K562 (cell line): ENCODE data around the gene HS3ST4. TPM values are rescaled to one million over a fixed set of nuclear protein-coding genes. Genes with fewer than 3 reads are reported as not detected.

Experiments
- ATAC-seq: fragments of 200-7000 bp; cut with Tn5 transposase; 3 replicates; pipeline ENCODE4 v1.9.1; 2020; ENCODE audit warnings: moderate library complexity
- BruUV-seq: library from RNA; stranded (reverse); fragments of 400-500 nt; replicated peaks from 2 replicates; lab custom pipeline; 2021; lab: Mats Ljungman, UMichigan
- CTCF ChIA-PET: fragments of 300-600 bp; formaldehyde crosslinking; extraction: SDS; loops from one replicate; lab custom pipeline; 2021; ENCODE audit warnings: low intra/inter-chr PET ratio; lab: Yijun Ruan, JAX
- POLR2A ChIA-PET: fragments of 300-600, 350-650 bp; sonication (Branson Sonifier 250); formaldehyde crosslinking; extraction: SDS; loops from one replicate; lab custom pipeline; 2021; ENCODE audit warnings: antibody characterized with exemption, inconsistent platforms; lab: Yijun Ruan, JAX
- DNase-seq, 4 experiments: peaks; one replicate each; pipeline versions ENCODE4 v3.0.0 to v3.0.0-alpha.2; 2011 to 2018; ENCODE audit warnings: low spot score in 3 of 4, mixed read lengths in 3 of 4; ENCODE audit errors: extremely low read depth in 1 of 4
- FAIRE-seq: peaks from 2 replicates; lab custom pipeline; 2011; peaks lifted over from hg19 to GRCh38; lab: Jason Lieb, UNC
- H2AFZ ChIP-seq: 2 replicates; pipeline ENCODE4 v1.6.0; 2011; ENCODE audit warnings: low read depth, low read length, control low read depth, inconsistent platforms
- H3K27ac ChIP-seq: fragments of 200-600 bp; 3 replicates; pipeline ENCODE4 v1.8.0; 2011; ENCODE audit warnings: low read depth, mild to moderate bottlenecking, control low read depth, inconsistent platforms, low read length, moderate library complexity, mixed read lengths; ENCODE audit errors: extremely low read depth
- H3K27me3 ChIP-seq, 2 experiments: fragments of 300-600 bp in 1 of 2; 2 replicates in 1 of 2; 3 replicates in 1 of 2; pipeline versions ENCODE4 v1.6.0 to v1.8.0; 2011; ENCODE audit warnings: inconsistent platforms in 2 of 2, low read length in 2 of 2, mild to moderate bottlenecking in 1 of 2, mixed read lengths in 1 of 2, moderate library complexity in 1 of 2; ENCODE audit not compliant: control insufficient read depth in 2 of 2, insufficient read depth in 2 of 2
- H3K36me3 ChIP-seq: fragments of 300-600 bp; 3 replicates; pipeline ENCODE4 v1.8.0; 2011; ENCODE audit warnings: mild to moderate bottlenecking, low read length, inconsistent platforms; ENCODE audit not compliant: control insufficient read depth, insufficient read depth
- H3K4me1 ChIP-seq, 2 experiments: fragments of 200-600 bp in 1 of 2; replicated peaks in 1 of 2; 2 replicates in 1 of 2; 3 replicates in 1 of 2; pipeline versions ENCODE4 v1.5.1 to v1.8.0; 2011; ENCODE audit warnings: inconsistent platforms in 2 of 2, low read length in 2 of 2, mild to moderate bottlenecking in 1 of 2, mixed read lengths in 1 of 2, moderate library complexity in 1 of 2; ENCODE audit not compliant: control insufficient read depth in 2 of 2, insufficient read depth in 2 of 2
- H3K4me2 ChIP-seq: 2 replicates; pipeline ENCODE4 v1.6.1; 2011; ENCODE audit warnings: low read length, control low read depth, inconsistent platforms, mixed read lengths; ENCODE audit not compliant: insufficient read depth
- H3K4me3 ChIP-seq: fragments of 200-600 bp; sonication (generic), shearing (Covaris generic); 2 replicates; pipeline ENCODE4 v1.5.1; 2016; ENCODE audit warnings: control low read depth, inconsistent platforms
- H3K79me2 ChIP-seq: fragments of 200-600 bp; 3 replicates; pipeline ENCODE4 v1.8.0; 2011; ENCODE audit warnings: low read length, inconsistent platforms; ENCODE audit not compliant: control insufficient read depth, insufficient read depth
- H3K9ac ChIP-seq, 2 experiments: 2 replicates each; pipeline versions ENCODE4 v1.6.0 to v1.6.1; 2011; ENCODE audit warnings: low read depth in 2 of 2, low read length in 2 of 2, control low read depth in 1 of 2, inconsistent platforms in 1 of 2, mild to moderate bottlenecking in 1 of 2, mixed read lengths in 1 of 2; ENCODE audit not compliant: insufficient read depth in 1 of 2
- H3K9me1 ChIP-seq: one replicate; pipeline ENCODE4 v1.6.0; 2011; ENCODE audit warnings: inconsistent platforms, mild to moderate bottlenecking, low read length, moderate library complexity; ENCODE audit not compliant: control insufficient read depth, insufficient read depth
- H3K9me3 ChIP-seq: replicated peaks from 2 replicates; pipeline ENCODE4 v1.5.1; 2011; ENCODE audit warnings: low read depth, low read length, inconsistent platforms; ENCODE audit not compliant: control insufficient read depth, insufficient read depth
- H4K20me1 ChIP-seq: replicated peaks from 2 replicates; pipeline ENCODE4 v1.6.1; 2011; ENCODE audit warnings: low read length, inconsistent platforms, mixed read lengths; ENCODE audit not compliant: control insufficient read depth, insufficient read depth
- HCFC1 ChIP-seq: IDR thresholded peaks from 2 replicates; pipeline ENCODE4 v1.6.1; 2012; ENCODE audit warnings: low read depth, low read length, improper control_type of control experiment
- NFYB ChIP-seq: IDR thresholded peaks from 2 replicates; pipeline ENCODE4 v1.6.1; 2011; ENCODE audit warnings: mild to moderate bottlenecking, moderate library complexity; ENCODE audit not compliant: insufficient read length; ENCODE audit errors: extremely low read depth
- NR2C1 ChIP-seq, 2 experiments: fragments of 450-650 bp; IDR thresholded peaks; 2 replicates each; pipeline ENCODE4 v1.6.1; 2017; ENCODE audit warnings: mild to moderate bottlenecking in 2 of 2, antibody characterized with exemption in 1 of 2, inconsistent platforms in 1 of 2, missing compliant biosample characterization in 1 of 2, missing genetic modification characterization in 1 of 2
- WGBS: fragments of 100-300 bp; shearing (Covaris generic); methylation state at CpG from one replicate; pipeline ENCODE4 v1.1.6; 2016; ENCODE audit warnings: low coverage, mixed read lengths; ENCODE audit not compliant: insufficient coverage; ENCODE audit errors: missing lambda C conversion rate; 5-methylcytosine and 5-hydroxymethylcytosine counted together
- in situ Hi-C: fragments of 300-500 bp; cut with MboI; formaldehyde crosslinking; loops from 4 replicates; pipeline ENCODE4 v1.15.0; 2018; ENCODE audit warnings: inconsistent platforms, mixed read lengths
- intact Hi-C: fragments of 100-400 bp; cut with micrococcal nuclease; formaldehyde crosslinking; loops from 2 replicates; pipeline ENCODE4 v1.14.2; 2022
- polyA plus RNA-seq, 8 experiments: library from polyadenylated mRNA; depleted of rRNA in 4 of 8; stranded (reverse) in 5 of 8; unstranded in 3 of 8; fragments of >200 nt; fragmentation: Nextera tagmentation in 2 of 8; fragmentation: Illumina TruSeq in 1 of 8; extraction: Ambion mirVana in 2 of 8; extraction: Trizol in 1 of 8; gene quantifications; 2 replicates each; pipeline versions ENCODE4 v1.2.1 to v1.2.3, GENCODE V29; 2011 to 2014; ENCODE audit warnings: inconsistent platforms in 1 of 8, missing spikeins in 1 of 8
- total RNA-seq, 7 experiments: library from RNA; depleted of rRNA in 6 of 7; stranded (reverse); fragments of >200 nt in 6 of 7; fragmentation: Illumina TruSeq in 2 of 7; extraction: Trizol in 2 of 7; gene quantifications; 2 replicates each; pipeline versions ENCODE4 v1.2.1 to v1.2.3, GENCODE V29; 2011 to 2021; ENCODE audit warnings: low replicate concordance in 1 of 7
- TF ChIP-seq, protein P1 (sequence below), 2 experiments: fragments of 450-650 bp in 1 of 2; sonication (generic) in 1 of 2; formaldehyde crosslinking in 1 of 2; IDR thresholded peaks in 1 of 2; conservative IDR thresholded peaks in 1 of 2; 2 replicates each; pipeline versions ENCODE4 v1.6.1 to v1.8.1; 2016 to 2023; ENCODE audit warnings: mild to moderate bottlenecking in 2 of 2, moderate library complexity in 2 of 2, inconsistent platforms in 1 of 2, missing genetic modification reagents in 1 of 2

HS3ST4 gene
- total and polyA plus RNA-seq, 9 of the 15 experiments (the other 6 are each of a cell fraction or from before 2014, with no cell fraction given), result not detected

DNA sequence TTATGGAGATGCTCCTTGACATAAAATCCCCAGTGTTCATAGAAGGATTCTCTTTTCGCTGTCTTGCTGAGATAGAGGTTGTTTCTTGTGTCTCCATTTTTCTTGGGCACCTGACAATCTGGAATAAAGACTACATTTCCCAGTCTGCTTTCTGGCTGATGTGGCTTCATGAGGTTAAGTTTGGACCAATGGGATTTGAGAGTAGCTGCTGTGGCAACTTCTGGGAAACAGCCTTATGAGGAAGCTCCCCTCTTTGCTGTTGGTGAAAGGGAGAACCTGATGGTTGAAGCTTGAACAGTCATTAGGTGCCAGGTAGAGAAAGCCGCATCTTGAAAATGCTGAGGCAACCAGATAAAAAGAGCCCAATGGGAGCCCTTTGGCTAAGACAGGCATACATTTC lies 24.4 kb downstream of the HS3ST4 start:
- intact Hi-C loops, result no loop called here
- CTCF ChIA-PET, result no interaction called here
- POLR2A ChIA-PET, result no interaction called here
- no peaks in the 10 kb centered on the region for H3K36me3 ChIP-seq
- no peaks in the 10 kb centered on the region for H3K79me2 ChIP-seq
- TF ChIP-seq NR2C1 (IDR thresholded peaks at IDR 0.05), result no peak
- TF ChIP-seq NR2C1 (tag; IDR thresholded peaks at IDR 0.05), result peak; percentile 56; the same call in 1 of the 2 replicates
- TF ChIP-seq HCFC1, result peak; percentile 55
- TF ChIP-seq NFYB, result peak; percentile 7
- TF ChIP-seq, protein P1, sequence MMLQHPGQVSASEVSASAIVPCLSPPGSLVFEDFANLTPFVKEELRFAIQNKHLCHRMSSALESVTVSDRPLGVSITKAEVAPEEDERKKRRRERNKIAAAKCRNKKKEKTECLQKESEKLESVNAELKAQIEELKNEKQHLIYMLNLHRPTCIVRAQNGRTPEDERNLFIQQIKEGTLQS (IDR thresholded peaks at IDR 0.05), result no peak
- TF ChIP-seq, protein P1 (CRISPR knock-in tag; conservative IDR thresholded peaks at IDR 0.05), result no peak
- H3K27me3 ChIP-seq, result peaks cover 18 to 35% of the 10 kb centered on the region in 2 experiments
- H3K4me1 ChIP-seq, result no peaks in the 10 kb centered on the region
- WGBS, result 4% methylated on average over 2 of the region's 2 CpGs
- FAIRE-seq, result no peak
- no peaks in the 10 kb centered on the region for H3K9me3 ChIP-seq
- in situ Hi-C loops, result no loop called here
- no peak overlapping the region for H3K27ac ChIP-seq
- no peak overlapping the region for H3K4me3 ChIP-seq
- H2AFZ ChIP-seq, result no peak overlapping the region
- H4K20me1 ChIP-seq, result peaks cover 2% of the 10 kb centered on the region; the same call in 1 of the 2 replicates
- no peak overlapping the region for H3K4me2 ChIP-seq
- no peak for ATAC-seq
- no TSS peak for BruUV-seq
- no peak overlapping the region for H3K9ac ChIP-seq
- no peaks in the 10 kb centered on the region for H3K9me1 ChIP-seq
- peak in 1 of 4 experiments; percentile 2 for DNase-seq
